ENCODE data around the gene PRKACB.

DNA sequence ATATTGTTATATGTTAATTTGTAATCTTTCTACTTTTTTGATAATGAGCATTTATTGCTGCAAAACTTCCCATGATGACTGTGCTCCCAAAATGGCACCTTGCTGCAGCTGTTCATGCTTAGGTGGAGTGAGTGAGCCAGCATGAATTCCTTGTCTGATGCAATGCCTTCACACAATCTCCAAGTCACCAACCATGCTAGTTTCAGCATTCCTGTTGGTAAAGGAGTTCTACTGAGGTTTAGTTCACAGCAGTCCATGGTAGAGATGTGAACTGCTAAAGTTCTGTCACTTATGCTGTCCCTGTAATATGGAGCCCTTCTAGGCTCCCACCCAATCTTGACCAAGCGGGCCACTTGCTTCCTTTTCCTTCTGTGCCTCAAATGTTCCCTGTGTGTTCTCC lies 26.2 kb upstream of the PRKACB start:
- TF ChIP-seq POLR2AphosphoS5 (IDR thresholded peaks at IDR 0.05; ENCODE audit: low read depth, low read length): no peak
- TF ChIP-seq SIN3A (IDR thresholded peaks at IDR 0.05; ENCODE audit: borderline replicate concordance, insufficient read depth, low read length): no peak
